Upper lobe of right lung (tissue), 1 donor: Measurements from ENCODE around the gene CROCC2. TPM values are rescaled to one million over a fixed set of nuclear protein-coding genes. Genes with fewer than 3 reads are reported as not detected.
A peak's percentile ranks its signal among the peaks of the same experiment; 100 is the strongest.

ENCODE experiments used
- ATAC-seq: fragments of 200-7000 bp; cut with Tn5 transposase; one replicate; pipeline ENCODE4 v1.9.1; 2020; ENCODE audit warnings: mild to moderate bottlenecking, moderate library complexity
- DNase-seq: peaks from one replicate; pipeline ENCODE4 v3.0.0-alpha.2; 2020
- H3K27ac ChIP-seq: fragments of 200-600 bp; one replicate; pipeline ENCODE4 v1.8.0; 2022
- H3K27me3 ChIP-seq: fragments of 200-600 bp; one replicate; pipeline ENCODE4 v1.8.0; 2022; ENCODE audit warnings: mild to moderate bottlenecking
- H3K36me3 ChIP-seq: fragments of 200-600 bp; one replicate; pipeline ENCODE4 v1.8.0; 2022
- H3K4me1 ChIP-seq: fragments of 200-600 bp; one replicate; pipeline ENCODE4 v1.8.0; 2022
- H3K4me3 ChIP-seq: fragments of 200-600 bp; one replicate; pipeline ENCODE4 v1.8.0; 2022; ENCODE audit warnings: mild to moderate bottlenecking
- H3K9me3 ChIP-seq: fragments of 200-600 bp; one replicate; pipeline ENCODE4 v1.8.0; 2022
- intact Hi-C: fragments of 100-400 bp; cut with DNase I; formaldehyde crosslinking; loops from one replicate; pipeline ENCODE4 v1.11.0; 2022
- total RNA-seq: library from RNA; stranded (reverse); fragmentation: NEBNext Ultra II Directional; extraction: Animal tissue kit (Norgen Biotek cat#: 25700); gene quantifications from one replicate; pipeline ENCODE4 v1.2.1, GENCODE V29; 2021
- TF ChIP-seq, protein P1 (sequence below): fragments of 200-600 bp; IDR thresholded peaks from one replicate; pipeline ENCODE4 v1.8.0; 2022; ENCODE audit warnings: antibody characterized with exemption
- donor health status: DM: no; HTN: yes; CAD: no; lungs with severe emphysema.

The CROCC2 gene
- total RNA-seq, 1 donor from 2014 or later = 0.26 TPM

- TF ChIP-seq, protein P1, sequence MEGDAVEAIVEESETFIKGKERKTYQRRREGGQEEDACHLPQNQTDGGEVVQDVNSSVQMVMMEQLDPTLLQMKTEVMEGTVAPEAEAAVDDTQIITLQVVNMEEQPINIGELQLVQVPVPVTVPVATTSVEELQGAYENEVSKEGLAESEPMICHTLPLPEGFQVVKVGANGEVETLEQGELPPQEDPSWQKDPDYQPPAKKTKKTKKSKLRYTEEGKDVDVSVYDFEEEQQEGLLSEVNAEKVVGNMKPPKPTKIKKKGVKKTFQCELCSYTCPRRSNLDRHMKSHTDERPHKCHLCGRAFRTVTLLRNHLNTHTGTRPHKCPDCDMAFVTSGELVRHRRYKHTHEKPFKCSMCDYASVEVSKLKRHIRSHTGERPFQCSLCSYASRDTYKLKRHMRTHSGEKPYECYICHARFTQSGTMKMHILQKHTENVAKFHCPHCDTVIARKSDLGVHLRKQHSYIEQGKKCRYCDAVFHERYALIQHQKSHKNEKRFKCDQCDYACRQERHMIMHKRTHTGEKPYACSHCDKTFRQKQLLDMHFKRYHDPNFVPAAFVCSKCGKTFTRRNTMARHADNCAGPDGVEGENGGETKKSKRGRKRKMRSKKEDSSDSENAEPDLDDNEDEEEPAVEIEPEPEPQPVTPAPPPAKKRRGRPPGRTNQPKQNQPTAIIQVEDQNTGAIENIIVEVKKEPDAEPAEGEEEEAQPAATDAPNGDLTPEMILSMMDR = no peak
- H3K4me3 ChIP-seq = no peak overlapping the region
- intact Hi-C loops = no loop called here
These were observed 76.7 kb downstream of the CROCC2 start for GRCh38 chr2:240982821-240983281.

DNA sequence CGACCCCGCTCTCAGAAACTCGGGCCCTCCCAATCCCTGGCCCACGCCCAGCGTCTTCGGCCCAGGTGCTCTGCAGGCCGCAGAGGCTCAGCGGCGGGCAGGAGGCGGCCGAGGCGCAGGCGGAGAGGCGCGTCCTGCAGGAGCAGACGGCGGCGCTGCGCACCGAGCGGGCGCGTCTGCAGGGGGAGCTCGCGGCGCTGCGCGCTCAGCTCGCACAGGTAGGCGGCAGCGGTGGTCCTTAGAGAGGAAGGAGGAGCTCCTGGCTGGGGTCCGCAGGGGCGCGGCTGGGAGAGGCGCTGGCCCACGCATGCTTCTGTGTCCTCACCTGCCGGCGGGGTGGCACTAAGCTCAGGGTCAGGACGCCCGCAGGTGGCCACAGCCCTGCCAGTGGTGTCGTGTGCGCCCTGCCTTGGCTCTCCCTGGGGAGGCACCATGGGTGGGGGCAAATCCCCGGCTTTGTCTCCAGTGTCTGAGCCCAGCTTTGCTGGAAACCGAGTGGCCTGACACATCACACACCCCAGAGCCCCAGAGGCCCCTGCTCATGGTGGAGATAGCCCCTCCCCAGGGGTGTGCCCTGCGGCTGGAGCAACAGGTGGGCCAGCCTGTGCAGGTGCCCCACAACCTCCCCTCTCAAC is 77.3 kb downstream of the CROCC2 start:
- peaks cover 23% of the 10 kb centered on the region for H3K4me1 ChIP-seq
- H3K36me3 ChIP-seq = no peaks in the 10 kb centered on the region
- TF ChIP-seq, protein P1 = peak; percentile 60
- peak; percentile 84 for ATAC-seq
- no peak overlapping the region for H3K27ac ChIP-seq
- no peaks in the 10 kb centered on the region for H3K9me3 ChIP-seq
- peak; percentile 81 for DNase-seq
- no peak overlapping the region for H3K4me3 ChIP-seq
- H3K27me3 ChIP-seq = peaks cover 6% of the 10 kb centered on the region
- intact Hi-C loops = no loop called here

More at GRCh38 chr2:240982821-240983281, 76.7 kb downstream of the CROCC2 start:
- no peak for DNase-seq
- H3K27ac ChIP-seq = no peak overlapping the region
- no peaks in the 10 kb centered on the region for H3K9me3 ChIP-seq
- no peak for ATAC-seq
- peaks cover 20% of the 10 kb centered on the region for H3K4me1 ChIP-seq
- H3K27me3 ChIP-seq = peaks cover 6% of the 10 kb centered on the region
- H3K36me3 ChIP-seq = no peaks in the 10 kb centered on the region

- peak; percentile 10 for ATAC-seq
- no peak for DNase-seq
These were observed 77.9 kb downstream of the CROCC2 start for GRCh38 chr2:240983996-240984498.

DNA sequence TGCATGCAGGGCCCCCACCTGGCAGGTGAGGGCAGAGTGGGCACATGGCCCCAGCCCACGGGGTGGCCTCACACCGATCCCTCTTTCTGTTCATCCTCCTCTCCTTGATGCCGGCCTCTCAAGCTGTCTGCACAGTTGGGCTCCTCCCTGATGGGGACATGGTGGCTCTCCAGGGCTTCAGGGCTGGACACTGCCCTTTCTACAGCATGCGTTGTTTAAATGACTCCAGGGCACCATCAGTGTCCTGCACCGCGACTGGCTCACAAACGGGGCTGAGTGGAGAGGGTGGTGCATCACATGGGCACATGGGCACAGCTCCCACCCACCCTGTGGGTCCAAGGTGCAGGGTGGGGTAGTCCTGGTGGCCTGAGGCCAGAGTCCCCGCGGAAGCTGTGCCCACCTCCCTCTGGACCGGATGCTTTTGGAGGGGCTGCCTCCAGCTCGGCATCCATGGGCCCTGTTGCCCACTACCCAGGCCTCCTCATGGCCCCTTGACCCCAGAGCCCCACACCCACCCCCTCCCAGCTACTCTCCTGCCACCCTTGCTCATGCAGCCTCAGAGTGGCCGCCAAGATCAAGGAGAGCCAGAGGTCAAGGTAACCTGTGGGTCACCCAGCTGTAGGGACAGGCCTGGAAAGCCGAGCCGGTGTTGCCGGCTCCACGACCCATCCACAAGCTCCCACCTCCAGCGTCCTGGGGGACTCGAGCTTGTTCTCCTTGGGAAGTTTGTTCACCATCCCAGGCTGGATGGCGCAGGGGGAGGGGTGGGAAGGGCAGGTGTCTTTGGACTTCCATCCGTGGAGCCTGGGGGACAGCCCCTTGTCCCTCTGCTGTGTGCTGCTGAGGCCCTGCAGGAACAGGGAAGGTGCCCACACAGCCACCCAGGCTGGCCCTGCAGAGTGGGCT is 80.0 kb downstream of the CROCC2 start:
- H3K4me3 ChIP-seq = no peak overlapping the region
- peaks cover 27% of the 10 kb centered on the region for H3K4me1 ChIP-seq
- no peaks in the 10 kb centered on the region for H3K9me3 ChIP-seq
- intact Hi-C loops = no loop called here
- ATAC-seq (no peak), DNase-seq (no peak)
- H3K36me3 ChIP-seq = no peaks in the 10 kb centered on the region
- TF ChIP-seq, protein P1 = no peak
- H3K27me3 ChIP-seq = peaks cover 6% of the 10 kb centered on the region
- peak overlapping the region; percentile 65 for H3K27ac ChIP-seq

More at GRCh38 chr2:240983996-240984498, 77.9 kb downstream of the CROCC2 start:
- Histone ChIP-seq H3K27me3 (peaks cover 6% of the 10 kb centered on the region), H3K4me1 (peaks cover 23% of the 10 kb centered on the region), H3K9me3 (no peaks in the 10 kb centered on the region), H3K36me3 (no peaks in the 10 kb centered on the region), H3K27ac (no peak overlapping the region), H3K4me3 (no peak overlapping the region)
- intact Hi-C loops = no loop called here
- TF ChIP-seq, protein P1 = no peak

GRCh38 chr2:240986787-240987411 is 80.8 kb downstream of the CROCC2 start:
- Histone ChIP-seq H3K4me3 (no peak overlapping the region), H3K36me3 (no peaks in the 10 kb centered on the region), H3K9me3 (no peaks in the 10 kb centered on the region), H3K4me1 (peaks cover 34% of the 10 kb centered on the region), H3K27ac (peak overlapping the region; percentile 65), H3K27me3 (peaks cover 2% of the 10 kb centered on the region)
- intact Hi-C loops = no loop called here
- DNase-seq (peak; percentile 81), ATAC-seq (peak; percentile 8)
- TF ChIP-seq, protein P1 = no peak
